HG03045 (cell line): Measurements from ENCODE around the gene PDE4A.

Experiments
- ATAC-seq: cut with Tn5 transposase; IDR thresholded peaks from one replicate; pipeline ENCODE4 v1.9.1; 2021; ENCODE audit warnings: mild to moderate bottlenecking, moderate library complexity; ENCODE audit not compliant: unreplicated experiment

PDE4A gene

DNA sequence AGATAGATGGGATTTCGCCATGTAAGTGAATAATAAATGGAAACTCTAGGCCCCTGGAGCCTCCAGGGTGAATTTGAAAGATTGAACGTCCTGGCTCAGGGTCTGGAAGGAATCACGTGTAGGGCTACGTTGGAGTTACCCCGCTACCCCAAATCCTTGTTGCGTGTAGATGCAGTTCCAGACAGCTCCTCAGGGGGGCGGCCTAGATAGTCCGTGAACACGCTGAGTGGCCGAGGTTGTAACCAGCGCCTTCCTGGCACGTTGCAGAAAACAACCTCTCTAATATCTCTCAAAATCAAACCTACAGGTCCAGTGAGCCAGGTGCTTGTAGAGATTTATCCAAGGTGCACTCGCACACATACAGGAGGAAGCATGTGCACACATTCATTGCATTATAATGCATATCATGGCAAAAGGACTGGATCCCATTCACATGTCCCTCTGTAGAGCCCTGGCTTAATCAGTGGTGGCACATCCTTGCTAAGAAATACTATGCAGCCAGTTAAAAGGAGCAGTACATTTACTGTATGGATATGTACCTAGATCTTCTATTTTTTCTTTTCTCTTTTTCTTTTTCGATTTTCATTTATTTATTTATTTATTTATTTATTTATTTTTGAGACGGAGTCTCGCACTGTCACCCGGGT lies 85.4 kb downstream of the PDE4A start:
- no peak for ATAC-seq

GRCh38 chr19:10508036-10508435 lies 87.7 kb downstream of the PDE4A start:
- ATAC-seq: no peak

GRCh38 chr19:10508707-10509106 lies 88.4 kb downstream of the PDE4A start:
- ATAC-seq: no peak

DNA sequence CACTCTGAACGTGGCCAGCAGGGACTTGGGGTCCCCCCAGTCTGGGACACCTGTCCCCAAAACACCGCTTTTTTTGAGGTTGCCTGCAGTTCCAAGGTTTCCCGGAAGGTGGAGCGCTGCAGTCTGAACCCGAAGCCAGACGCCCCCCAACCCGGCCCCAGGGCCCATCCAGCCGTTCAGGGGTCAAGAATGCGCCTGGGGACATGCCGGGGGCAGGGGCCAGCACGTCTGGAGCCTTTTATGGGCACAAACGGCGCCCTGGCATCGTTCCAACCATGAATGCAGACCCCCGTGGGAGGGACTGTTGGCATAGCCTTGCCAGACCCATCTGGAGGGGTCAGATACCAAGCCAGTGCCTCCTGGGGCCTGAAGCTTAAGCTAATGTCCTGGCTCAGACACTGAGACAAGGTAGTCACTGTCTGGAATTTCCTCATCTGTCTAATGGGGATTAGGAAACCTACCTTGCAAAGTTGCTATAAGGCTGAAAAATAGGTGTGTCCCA lies 90.0 kb downstream of the PDE4A start:
- ATAC-seq: no peak

- ATAC-seq: no peak
These were observed 92.9 kb downstream of the PDE4A start for GRCh38 chr19:10513223-10513622.

DNA sequence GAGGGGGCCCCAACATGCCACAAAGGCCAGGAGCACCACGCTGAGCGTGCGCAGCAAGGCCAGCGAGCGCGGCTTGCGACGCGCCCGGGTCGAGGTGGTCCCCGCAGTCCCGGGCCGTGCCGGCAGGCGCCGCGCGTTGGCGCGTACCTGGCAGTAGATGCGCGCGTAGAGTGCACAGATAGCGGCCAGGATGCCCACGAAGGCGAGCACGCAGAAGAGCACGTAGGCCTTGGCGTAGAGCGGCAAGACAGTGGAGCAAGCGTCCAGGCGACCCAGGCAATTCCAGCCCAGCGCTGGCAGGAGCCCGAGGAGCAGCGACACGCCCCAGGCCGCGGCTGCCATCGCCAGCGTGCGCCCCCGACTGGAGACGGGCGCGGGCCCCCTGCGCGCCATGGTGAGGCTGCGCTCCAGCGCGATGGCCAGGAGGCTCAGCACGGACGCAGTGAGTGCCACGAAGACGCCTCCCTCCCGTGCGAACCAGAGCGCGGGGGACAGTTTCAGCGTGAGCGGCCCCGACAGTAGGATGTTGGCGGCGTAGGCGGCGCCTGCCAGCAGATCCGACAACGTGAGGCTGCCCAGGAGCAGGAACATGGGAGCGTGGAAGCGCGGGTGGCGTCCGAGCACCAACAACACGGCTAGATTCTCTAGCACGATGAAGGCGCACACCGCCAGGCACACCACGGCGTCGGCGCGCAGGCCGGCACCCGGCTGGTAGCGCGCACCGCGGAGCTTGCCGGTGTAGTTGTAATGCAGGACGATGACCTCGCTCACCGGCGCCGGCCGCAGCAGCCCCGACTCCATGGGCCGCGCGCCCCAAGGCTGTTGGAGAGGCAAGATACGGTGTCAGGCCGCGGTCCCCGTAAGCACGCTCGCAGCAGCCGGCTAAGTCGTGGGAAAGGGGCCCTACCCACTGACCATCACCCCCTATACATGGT lies 94.1 kb downstream of the PDE4A start:
- no peak for ATAC-seq

DNA sequence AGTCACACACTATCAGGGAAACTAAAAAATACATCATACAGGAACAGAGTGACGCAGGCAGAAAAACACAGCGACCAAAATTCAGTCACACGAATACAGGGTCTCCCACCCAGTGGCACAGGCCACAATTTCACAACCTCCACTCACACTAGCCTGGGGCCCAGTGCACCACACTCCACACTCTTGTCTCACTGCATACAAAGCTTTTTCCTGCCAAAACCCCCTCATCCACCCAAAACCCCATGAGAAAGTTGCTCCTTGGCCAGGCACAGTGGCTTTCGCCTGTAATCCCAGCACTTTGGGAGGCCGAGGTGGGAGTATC lies 95.7 kb downstream of the PDE4A start:
- ATAC-seq: no peak

DNA sequence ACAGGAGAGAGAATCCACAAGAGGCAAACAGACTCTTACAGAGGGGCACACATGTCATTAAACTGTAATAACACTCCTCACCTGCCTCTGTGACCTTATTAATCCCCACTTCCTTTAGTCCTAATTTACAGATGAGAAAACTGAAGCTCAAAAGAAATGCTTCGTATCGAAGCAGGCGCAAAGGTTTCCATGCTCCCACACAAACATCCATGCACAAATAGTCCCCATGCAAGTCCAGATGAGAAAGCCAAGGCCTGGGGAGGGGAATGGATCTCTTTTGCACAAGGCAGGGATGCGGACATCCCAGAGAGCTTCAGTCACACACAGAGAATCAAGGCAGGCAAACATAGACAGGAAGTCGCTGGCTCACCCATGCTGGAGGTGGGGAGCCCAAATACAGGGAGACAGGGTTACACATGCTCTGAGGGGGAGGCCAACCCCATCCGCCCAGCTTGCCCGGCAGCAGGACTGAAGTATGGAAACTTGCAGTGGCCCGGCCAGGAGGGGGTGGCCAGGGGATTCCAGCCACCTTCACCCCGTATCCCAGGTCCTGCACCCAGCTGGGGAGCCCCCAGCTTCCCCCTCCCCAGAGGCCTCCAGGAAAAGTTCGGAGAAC lies 96.4 kb downstream of the PDE4A start:
- ATAC-seq: no peak

- ATAC-seq: no peak
These were observed 97.0 kb downstream of the PDE4A start, which contains the start of gene S1PR5 for GRCh38 chr19:10517361-10517759. S1PR5 (minus strand) TSS chr19:10517447; CDS start chr19:10515011, 2,436 bp downstream.

- no peak for ATAC-seq
These were observed 97.6 kb downstream of the PDE4A start for GRCh38 chr19:10517760-10518443.

GRCh38 chr19:10518444-10519361 lies 98.4 kb downstream of the PDE4A start:
- no peak for ATAC-seq
